ENCODE data around the gene PHF1. TPM values are rescaled to one million over a fixed set of nuclear protein-coding genes. Genes with fewer than 3 reads are reported as not detected.

The PHF1 gene
- total RNA-seq, result 19.6 and 23.6 TPM in 2 replicates

GRCh38 chr6:33410711-33411631 lies at the start of gene PHF1:
TSS of gene PHF1 (plus strand) at chr6:33411014. CDS start at chr6:33412264, 1,250 bp downstream.

GRCh38 chr6:33391278-33391921 lies 19.4 kb upstream of the PHF1 start, which contains the start of gene KIFC1:
TSS of gene KIFC1 (plus strand) at chr6:33391823. CDS start at chr6:33391986, 163 bp downstream.

GRCh38 chr6:33417903-33418689 lies 7.3 kb downstream of the PHF1 start, which contains the start of gene CUTA:
TSS of gene CUTA (minus strand) at chr6:33418107. CDS start at chr6:33418000, 107 bp downstream.

GRCh38 chr6:33419580-33420490 lies 9.0 kb downstream of the PHF1 start, which contains the start of gene SYNGAP1:
TSS of gene SYNGAP1 (plus strand) at chr6:33420065. CDS start at chr6:33420265, 200 bp downstream.

GRCh38 chr6:33454009-33454946 lies 43.5 kb downstream of the PHF1 start, which contains the start of gene ZBTB9:
TSS of gene ZBTB9 (plus strand) at chr6:33454576. CDS start at chr6:33455101, 525 bp downstream.

Small RNA genes lying within 50 kb of the gene (small RNA-seq; reads per million reads assigned to genes)
- gene RPL35AP4, result not detected
- not detected for gene ZBTB9

Other genes with a start within 250 kb of the PHF1 start
- gene COL11A2, start 218.5 kb upstream of the PHF1 start, total RNA-seq, result 0.22 and 0.39 TPM in 2 replicates
- gene RXRB, start 210.3 kb upstream of the PHF1 start, total RNA-seq, result 30.6 and 32.2 TPM in 2 replicates
- 131 and 148 TPM in 2 replicates for gene SLC39A7, start 210.1 kb upstream of the PHF1 start, total RNA-seq
- 5.9 and 8.0 TPM in 2 replicates for gene HSD17B8, start 206.4 kb upstream of the PHF1 start, total RNA-seq
- gene RING1, start 202.5 kb upstream of the PHF1 start, total RNA-seq, result 26.2 and 44.4 TPM in 2 replicates
- 45.5 and 62.4 TPM in 2 replicates for gene VPS52, start 139.1 kb upstream of the PHF1 start, total RNA-seq
- gene RPS18, start 138.9 kb upstream of the PHF1 start, total RNA-seq, result 1,662 and 2,917 TPM in 2 replicates
- 29.3 and 38.5 TPM in 2 replicates for gene B3GALT4, start 133.9 kb upstream of the PHF1 start, total RNA-seq
- gene WDR46, start 121.8 kb upstream of the PHF1 start, total RNA-seq, result 61.6 and 62.8 TPM in 2 replicates
- 16.5 and 29.7 TPM in 2 replicates for gene PFDN6, start 121.4 kb upstream of the PHF1 start, total RNA-seq
- 86.5 and 107 TPM in 2 replicates for gene RGL2, start 112.1 kb upstream of the PHF1 start, total RNA-seq
- 152 and 157 TPM in 2 replicates for gene TAPBP, start 96.9 kb upstream of the PHF1 start, total RNA-seq
- 26.8 and 29.8 TPM in 2 replicates for gene ZBTB22, start 93.3 kb upstream of the PHF1 start, total RNA-seq
- gene DAXX, start 88.1 kb upstream of the PHF1 start, total RNA-seq, result 29.4 and 31.0 TPM in 2 replicates
- 7.5 and 11.0 TPM in 2 replicates for gene KIFC1, start 19.2 kb upstream of the PHF1 start, total RNA-seq
- 111 and 204 TPM in 2 replicates for gene CUTA, start 7.1 kb downstream of the PHF1 start, total RNA-seq
- gene SYNGAP1, start 9.1 kb downstream of the PHF1 start, total RNA-seq, result 6.8 and 14.9 TPM in 2 replicates
- 4.9 and 7.9 TPM in 2 replicates for gene ZBTB9, start 43.6 kb downstream of the PHF1 start, total RNA-seq
- 11.4 and 33.7 TPM in 2 replicates for gene BAK1, start 169.3 kb downstream of the PHF1 start, total RNA-seq
- gene ITPR3, start 210.3 kb downstream of the PHF1 start, total RNA-seq, result 32.6 and 64.2 TPM in 2 replicates

Data from placental epithelial cell (primary cell).